ENCODE results near the gene NDUFA12. TPM values are rescaled to one million over a fixed set of nuclear protein-coding genes. Genes with fewer than 3 reads are reported as not detected.
"Not testable (repeated sequence)": the region's sequence is repeated elsewhere in the genome, so short reads cannot be mapped to it uniquely, and the experiment has no call there.

The NDUFA12 gene
- total RNA-seq, 3 donors from 2014 or later, result 72.4 to 104 (median 75.1) TPM

- intact Hi-C loops (cut with DNase I; ENCODE audit: low total_unique reads), result no loop called here
- TF ChIP-seq CTCF (IDR thresholded peaks at IDR 0.05) (no peak), POLR2AphosphoS5 (IDR thresholded peaks at IDR 0.05) (no peak), POLR2A (IDR thresholded peaks at IDR 0.05) (no peak)
- Histone ChIP-seq H3K4me3 (peak overlapping the region; percentile 79 to 96 (median 87)), H3K27ac (peak overlapping the region; percentile 81 to 84), H3K4me1 (no peaks in the 10 kb centered on the region), H3K9me3 (peaks cover 5 to 6% of the 10 kb centered on the region in 2 donors), H3K27me3 (no peaks in the 10 kb centered on the region), H3K36me3 (no peaks in the 10 kb centered on the region)
- DNase-seq (ENCODE audit: low spot score in 2 of 2), result no peak
Observed at GRCh38 chr12:95003921-95004272, 400 bp upstream of the NDUFA12 start.

- TF ChIP-seq CTCF (IDR thresholded peaks at IDR 0.05) (no peak), POLR2A (IDR thresholded peaks at IDR 0.05) (no peak), POLR2AphosphoS5 (IDR thresholded peaks at IDR 0.05) (no peak)
- intact Hi-C loops (cut with DNase I; ENCODE audit: low total_unique reads), result no loop called here
- H3K36me3 ChIP-seq, result no peaks in the 10 kb centered on the region
- peak overlapping the region; percentile 81 to 84 for H3K27ac ChIP-seq
- H3K27me3 ChIP-seq, result no peaks in the 10 kb centered on the region
- H3K4me1 ChIP-seq, result no peaks in the 10 kb centered on the region
- H3K9me3 ChIP-seq, result peaks cover 0 to 1% of the 10 kb centered on the region in 2 donors
- DNase-seq (ENCODE audit: low spot score in 2 of 2), result no peak
- peak overlapping the region; percentile 79 to 96 (median 87) for H3K4me3 ChIP-seq
Observed at GRCh38 chr12:95002754-95003153, 743 bp downstream of the NDUFA12 start.

DNA sequence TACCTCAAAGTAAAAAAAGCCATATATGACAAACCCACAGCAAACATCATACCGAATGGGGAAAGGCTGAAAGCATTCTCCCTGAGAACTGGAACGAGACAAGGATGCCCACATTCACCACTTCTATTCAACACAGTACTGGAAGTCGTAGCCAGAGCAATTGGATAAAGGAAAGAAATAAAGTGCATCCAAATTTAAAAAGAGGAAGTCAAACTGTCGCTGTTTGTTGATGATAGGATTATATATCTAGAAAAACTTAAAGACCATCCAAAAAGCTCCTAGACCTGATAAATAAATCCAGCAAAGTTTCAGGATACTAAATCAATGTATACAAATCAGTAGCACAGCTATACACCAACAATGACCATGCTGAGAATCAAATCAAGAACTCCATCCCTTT, 5.2 kb downstream of the NDUFA12 start:
- no peaks in the 10 kb centered on the region for H3K9me3 ChIP-seq
- H3K27me3 ChIP-seq, result no peaks in the 10 kb centered on the region
- TF ChIP-seq POLR2A (IDR thresholded peaks at IDR 0.05) (no peak), POLR2AphosphoS5 (IDR thresholded peaks at IDR 0.05) (no peak), CTCF (IDR thresholded peaks at IDR 0.05) (no peak)
- H3K4me3 ChIP-seq, result no peak overlapping the region
- no peak overlapping the region for H3K27ac ChIP-seq
- H3K4me1 ChIP-seq, result no peaks in the 10 kb centered on the region
- no peak for DNase-seq (ENCODE audit: low spot score in 2 of 2)
- no peaks in the 10 kb centered on the region for H3K36me3 ChIP-seq
- intact Hi-C loops (cut with DNase I; ENCODE audit: low total_unique reads), result no loop called here

GRCh38 chr12:94997726-94998125, 5.8 kb downstream of the NDUFA12 start:
- Histone ChIP-seq H3K4me3 (no peak overlapping the region), H3K36me3 (no peaks in the 10 kb centered on the region), H3K9me3 (no peaks in the 10 kb centered on the region), H3K27ac (no peak overlapping the region), H3K4me1 (no peaks in the 10 kb centered on the region), H3K27me3 (no peaks in the 10 kb centered on the region)
- DNase-seq (ENCODE audit: low spot score in 2 of 2), result no peak
- intact Hi-C loops (cut with DNase I; ENCODE audit: low total_unique reads), result no loop called here
- no peak for TF ChIP-seq POLR2A (IDR thresholded peaks at IDR 0.05)

DNA sequence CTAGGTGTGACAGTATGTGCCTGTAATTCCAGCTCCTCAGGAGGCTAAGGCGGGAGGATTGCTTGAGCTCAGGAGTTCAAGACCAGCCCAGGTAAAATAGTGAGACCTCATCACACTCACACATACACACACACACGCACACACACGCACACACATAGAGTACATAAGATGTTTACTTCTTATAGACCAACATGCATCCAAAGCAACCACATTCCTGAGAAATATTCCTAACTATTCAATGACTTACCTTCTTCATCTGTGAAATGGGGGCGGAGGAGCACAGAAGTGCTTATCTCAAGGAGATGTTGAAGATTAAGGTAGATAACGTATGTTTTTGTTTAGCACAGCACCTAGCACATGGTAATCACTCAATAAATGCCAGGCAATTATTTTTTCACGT, 6.4 kb downstream of the NDUFA12 start:
- intact Hi-C loops (cut with DNase I; ENCODE audit: low total_unique reads), result no loop called here
- H3K36me3 ChIP-seq, result no peaks in the 10 kb centered on the region
- no peak overlapping the region for H3K27ac ChIP-seq
- no peaks in the 10 kb centered on the region for H3K4me1 ChIP-seq
- H3K9me3 ChIP-seq, result no peaks in the 10 kb centered on the region
- no peak overlapping the region for H3K4me3 ChIP-seq
- H3K27me3 ChIP-seq, result no peaks in the 10 kb centered on the region
- no peak for DNase-seq (ENCODE audit: low spot score in 2 of 2)
- TF ChIP-seq POLR2A (IDR thresholded peaks at IDR 0.05), result no peak
- no peak for TF ChIP-seq CTCF (IDR thresholded peaks at IDR 0.05)
- no peak for TF ChIP-seq POLR2AphosphoS5 (IDR thresholded peaks at IDR 0.05)

GRCh38 chr12:94994312-94994711, 9.2 kb downstream of the NDUFA12 start:
- Histone ChIP-seq H3K27me3 (no peaks in the 10 kb centered on the region), H3K36me3 (no peaks in the 10 kb centered on the region), H3K4me1 (no peaks in the 10 kb centered on the region), H3K4me3 (no peak overlapping the region), H3K9me3 (no peaks in the 10 kb centered on the region), H3K27ac (no peak overlapping the region)
- no peak for DNase-seq (ENCODE audit: low spot score in 2 of 2)
- no peak for TF ChIP-seq POLR2A (IDR thresholded peaks at IDR 0.05)
- TF ChIP-seq CTCF (IDR thresholded peaks at IDR 0.05), result no peak
- TF ChIP-seq POLR2AphosphoS5 (IDR thresholded peaks at IDR 0.05), result no peak
- intact Hi-C loops (cut with DNase I; ENCODE audit: low total_unique reads), result no loop called here

DNA sequence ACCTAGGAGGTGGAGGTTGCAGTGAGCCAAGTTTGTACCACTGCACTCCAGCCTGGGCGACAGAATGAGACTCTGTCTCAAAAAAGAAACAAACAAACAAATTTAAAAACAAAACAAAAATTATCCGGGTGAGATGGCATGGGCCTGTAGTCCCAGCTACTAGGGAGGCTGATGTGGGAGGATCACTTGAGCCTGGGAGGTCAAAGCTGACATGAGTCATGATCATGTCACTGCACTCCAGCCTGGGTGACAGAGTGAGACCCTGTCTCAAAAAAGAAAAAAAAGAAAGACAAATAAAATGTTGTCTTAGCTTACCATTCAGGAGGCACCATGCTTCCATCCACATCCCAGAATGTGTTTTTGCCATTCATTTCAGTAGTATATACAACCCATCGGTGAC, 9.6 kb downstream of the NDUFA12 start:
- H3K36me3 ChIP-seq; H3K4me3 ChIP-seq; H3K27ac ChIP-seq; H3K27me3 ChIP-seq; intact Hi-C loops (cut with DNase I; ENCODE audit: low total_unique reads); H3K4me1 ChIP-seq; H3K9me3 ChIP-seq; DNase-seq (ENCODE audit: low spot score in 2 of 2): not testable (repeated sequence)
